HG03064 (cell line): Measurements from ENCODE around the gene LPCAT3.

ENCODE experiments used
- ATAC-seq: cut with Tn5 transposase; IDR thresholded peaks from one replicate; pipeline ENCODE4 v1.9.1; 2021; ENCODE audit warnings: low read depth; ENCODE audit not compliant: unreplicated experiment

The LPCAT3 gene

DNA sequence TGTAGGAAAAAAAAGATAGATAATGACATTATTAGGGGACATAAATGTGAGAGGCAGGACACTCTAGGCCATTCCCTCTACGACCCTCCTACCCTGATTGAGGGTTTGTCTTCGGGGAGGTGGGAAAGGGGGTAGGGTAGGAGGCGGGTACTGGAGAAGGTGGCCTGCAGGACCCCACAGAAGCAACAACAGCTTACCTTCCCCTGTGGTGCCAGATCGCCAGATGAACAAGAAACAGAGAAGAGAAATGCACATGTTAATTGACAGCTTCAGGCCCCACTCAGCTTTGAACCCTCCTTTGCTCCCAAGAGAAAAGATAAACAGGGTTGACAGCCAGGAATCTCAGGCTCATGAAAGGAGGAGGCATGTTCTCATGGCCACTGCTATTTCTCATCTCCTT, 52.6 kb downstream of the LPCAT3 start:
- no peak for ATAC-seq

DNA sequence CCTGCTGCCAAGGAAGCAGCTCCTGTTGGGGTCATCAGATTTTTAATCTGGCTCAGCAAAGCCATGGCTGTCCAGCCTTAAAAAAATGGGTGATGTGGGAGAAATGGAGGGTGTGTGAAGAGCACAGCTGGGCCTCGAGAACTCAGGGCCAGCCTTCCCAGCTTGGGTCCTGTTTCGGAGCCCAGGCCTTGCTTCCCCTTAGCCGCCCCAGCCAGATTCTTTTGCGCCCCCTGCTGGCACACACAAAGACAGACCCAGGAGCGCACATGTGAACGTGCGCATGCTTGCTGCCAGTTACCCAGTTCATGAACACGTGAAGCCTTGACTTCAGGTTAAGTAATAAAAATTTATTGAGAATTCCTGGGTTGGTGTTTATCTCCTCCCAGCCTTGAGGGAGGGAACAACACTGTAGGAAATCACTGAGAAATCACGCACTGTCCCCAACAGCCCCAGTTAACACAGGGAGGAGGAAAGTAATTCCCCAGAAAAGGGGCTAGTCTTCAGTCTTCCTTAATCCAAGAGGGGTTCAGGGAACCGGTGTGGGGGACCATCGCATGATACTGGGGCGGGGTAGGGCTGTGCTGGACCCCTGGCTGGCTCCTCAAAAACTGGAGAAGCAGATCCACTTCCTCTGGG, 53.1 kb downstream of the LPCAT3 start:
- no peak for ATAC-seq

DNA sequence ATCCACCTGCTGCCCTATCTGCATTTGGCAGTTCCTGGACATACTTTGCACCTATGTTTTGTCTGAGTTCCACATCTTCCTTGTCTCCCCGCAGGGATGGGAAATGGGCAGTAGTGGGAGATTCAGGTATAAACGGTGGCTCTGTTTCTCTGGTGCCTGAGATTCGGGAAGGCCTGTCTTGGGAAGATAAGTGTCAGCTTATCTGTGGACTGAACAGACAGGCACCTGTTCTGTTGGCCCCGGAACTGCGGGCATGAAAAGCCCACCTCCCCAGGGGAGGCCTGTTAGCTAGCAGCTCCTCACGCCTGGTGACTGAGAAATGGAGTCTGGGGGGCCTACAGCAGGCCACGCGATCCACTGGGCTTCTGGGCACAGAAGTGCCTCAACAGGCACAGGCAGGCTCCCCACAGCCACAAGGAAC, 53.7 kb downstream of the LPCAT3 start:
- ATAC-seq, result no peak

DNA sequence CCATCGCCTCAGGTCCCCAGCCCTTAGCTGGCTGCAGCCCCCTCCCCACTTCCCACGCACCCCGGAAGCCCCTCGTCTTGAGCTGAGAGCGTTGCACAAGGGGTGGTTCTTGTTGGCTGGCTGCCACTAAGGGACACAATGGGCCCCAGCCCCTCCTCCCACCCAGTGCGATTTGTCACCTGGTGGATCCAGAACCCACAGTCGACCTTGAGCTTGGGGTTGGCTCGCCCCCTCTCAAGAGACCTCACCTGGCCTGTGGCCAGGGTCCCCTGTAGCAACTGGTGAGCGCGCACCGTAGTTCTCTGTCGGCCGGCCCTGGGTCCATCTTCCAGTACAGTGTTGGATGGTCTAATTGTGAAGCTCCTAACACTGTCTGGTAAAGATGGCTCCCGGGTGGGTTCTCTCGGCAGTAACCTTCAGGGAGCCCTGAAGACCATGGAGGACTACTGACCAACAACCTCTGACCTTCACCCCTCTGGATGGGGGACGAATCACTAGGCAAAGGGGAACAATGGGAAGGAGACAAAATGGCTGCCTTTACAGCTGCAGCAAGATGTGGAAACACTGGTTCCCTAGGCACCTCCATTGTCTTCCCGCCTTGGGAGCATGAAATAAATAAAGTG, 54.4 kb downstream of the LPCAT3 start:
- no peak for ATAC-seq

DNA sequence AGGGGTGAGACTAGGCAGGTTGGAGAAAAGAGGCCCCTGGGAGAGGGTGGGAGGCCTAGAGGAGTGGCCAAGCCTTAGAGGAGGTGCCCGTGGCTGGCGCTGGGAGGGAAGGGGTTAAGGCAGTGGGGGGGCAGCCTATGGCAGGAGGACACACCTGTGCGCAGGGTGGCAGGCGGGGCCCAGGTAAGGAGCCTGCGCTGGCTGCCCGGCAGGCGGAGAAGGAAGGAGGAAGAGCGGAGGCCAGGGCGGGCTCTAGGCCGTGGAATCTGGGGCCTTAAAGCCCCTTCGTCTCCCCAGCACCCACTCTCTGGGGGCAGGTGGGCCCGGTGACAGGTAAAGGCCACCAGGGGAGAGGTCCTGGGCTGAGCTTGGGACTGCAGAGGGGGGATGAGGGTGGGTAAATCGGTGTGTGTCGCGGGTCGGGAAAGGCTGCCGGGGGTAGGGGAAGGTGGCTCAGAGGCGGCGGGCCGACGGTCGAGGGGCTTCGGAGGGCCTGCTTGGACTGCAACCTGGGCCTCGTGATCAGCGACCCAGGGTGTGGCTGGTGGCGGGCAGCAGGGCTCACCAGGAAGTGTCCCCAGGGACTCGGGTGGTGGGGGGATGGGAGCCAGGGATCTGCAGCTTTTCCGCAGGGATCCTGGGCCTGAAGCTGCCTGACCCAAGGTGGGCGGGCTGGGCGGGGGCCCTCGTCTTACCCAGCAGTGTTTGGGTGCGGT, 55.1 kb downstream of the LPCAT3 start:
- ATAC-seq, result no peak

DNA sequence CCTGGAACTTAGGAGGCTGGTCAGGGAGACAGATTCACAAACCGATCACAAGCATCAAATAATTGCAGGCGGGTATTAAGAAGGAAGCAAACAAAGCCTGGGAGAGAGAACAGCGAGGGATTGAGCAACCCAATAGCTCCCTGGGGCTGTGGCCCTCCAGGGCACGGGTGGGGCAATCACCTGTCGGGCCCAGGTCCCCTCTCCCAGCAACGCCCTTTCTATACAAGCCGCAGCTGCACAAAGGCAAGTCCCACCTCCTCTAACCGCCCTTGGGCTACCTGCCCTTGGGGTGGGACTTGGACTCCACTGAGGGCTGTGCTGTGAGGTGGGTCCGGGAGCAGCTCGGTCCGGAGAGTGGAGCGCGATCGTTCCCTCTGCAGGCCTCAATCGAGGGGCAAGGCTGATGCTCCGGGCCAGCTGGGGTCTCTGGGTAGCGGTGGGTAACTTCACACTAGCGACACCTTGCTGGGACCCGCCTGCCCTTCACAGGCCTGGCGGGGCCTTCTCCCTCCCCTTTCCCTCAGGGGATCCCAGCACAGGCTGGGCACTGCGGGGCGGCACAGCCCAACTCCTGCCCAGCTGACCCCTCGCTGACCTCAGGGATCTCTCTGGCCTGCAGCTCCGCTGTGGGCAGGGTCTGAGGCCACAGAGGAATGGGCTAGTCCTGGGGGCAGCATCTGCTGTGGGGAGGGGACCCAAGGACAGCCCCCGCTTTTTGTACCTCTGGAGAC, 55.8 kb downstream of the LPCAT3 start:
- no peak for ATAC-seq

DNA sequence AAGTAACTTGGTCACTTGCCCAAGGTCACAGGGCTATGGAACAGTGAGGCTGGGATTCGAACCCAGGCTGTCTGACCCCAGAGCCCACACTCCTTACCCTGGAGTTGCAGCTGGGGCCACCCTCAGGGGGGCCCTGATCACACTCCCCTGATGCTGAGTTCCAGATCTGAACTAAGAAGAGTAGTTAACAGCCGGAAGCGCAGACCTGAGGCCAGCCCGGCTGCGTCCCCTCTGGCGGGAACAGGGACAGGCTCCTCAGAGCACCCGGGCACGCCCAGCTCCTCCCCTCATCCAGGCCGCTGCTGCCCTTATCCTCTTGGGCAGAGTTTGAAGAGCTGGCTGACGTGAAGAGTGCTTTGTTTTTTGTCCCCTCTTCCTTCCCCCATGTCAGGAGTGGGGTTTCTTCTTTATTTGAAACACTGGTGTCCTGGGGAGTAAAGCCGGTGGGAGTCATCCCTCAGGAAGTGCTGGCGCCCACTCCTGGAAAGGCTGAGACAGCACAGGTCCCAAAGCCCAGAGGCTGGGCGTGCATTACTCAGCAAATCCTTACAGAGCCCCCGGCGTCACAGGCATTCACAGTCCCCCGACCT, 56.5 kb downstream of the LPCAT3 start:
- ATAC-seq, result no peak

DNA sequence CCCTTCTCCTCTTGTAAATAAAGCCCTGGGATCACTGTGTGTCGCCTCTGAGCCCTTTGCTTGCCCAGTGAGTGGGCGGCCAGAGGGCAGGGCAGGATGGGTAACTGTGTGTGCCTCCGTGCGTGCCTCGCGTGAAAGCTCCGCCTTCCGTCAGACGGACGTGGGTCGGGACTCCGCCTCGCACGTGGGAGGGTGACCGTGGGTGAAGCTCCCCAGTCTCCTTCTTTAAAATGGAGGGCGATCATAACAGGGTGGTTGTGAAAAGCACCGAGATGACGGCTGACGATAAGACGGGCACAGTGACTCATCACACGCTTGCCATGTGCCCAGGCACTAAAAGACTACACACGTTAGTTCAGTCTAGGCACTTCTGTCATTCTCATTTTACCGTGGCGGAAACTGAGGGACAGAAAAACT, 57.0 kb downstream of the LPCAT3 start:
- ATAC-seq, result no peak

DNA sequence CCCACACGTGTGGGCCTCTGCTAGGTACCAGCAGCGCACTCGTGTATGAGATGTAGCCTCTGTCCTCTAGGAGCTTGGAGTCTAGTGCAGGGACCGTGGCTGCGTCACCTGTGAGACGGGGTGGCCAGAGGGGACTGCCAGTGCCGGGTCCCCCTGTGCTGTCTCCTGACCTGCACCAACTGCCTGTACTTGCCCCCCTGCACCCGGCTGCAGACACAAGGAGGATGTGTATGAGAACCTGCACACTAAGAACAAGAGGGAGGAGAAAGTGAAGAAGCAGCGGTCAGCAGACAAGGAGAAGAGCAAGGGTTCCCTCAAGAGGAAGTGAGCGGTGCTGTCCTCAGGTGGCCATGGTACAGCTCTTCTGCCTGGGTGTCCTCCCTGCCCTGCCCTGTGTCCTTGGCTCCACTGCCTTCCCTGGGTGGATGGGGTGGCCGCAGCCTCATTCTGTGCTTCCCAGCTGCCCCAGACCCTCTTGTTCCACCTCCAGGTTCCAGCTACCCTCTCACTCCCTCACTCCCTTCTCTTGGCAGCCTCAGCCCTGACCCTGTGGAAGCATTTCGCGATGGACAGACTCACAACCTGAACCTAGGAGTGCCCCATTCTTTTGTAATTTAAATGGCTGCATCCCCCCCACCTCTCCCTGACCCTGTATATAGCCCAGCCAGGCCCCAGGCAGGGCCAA, 57.5 kb downstream of the LPCAT3 start:
- ATAC-seq, result no peak

DNA sequence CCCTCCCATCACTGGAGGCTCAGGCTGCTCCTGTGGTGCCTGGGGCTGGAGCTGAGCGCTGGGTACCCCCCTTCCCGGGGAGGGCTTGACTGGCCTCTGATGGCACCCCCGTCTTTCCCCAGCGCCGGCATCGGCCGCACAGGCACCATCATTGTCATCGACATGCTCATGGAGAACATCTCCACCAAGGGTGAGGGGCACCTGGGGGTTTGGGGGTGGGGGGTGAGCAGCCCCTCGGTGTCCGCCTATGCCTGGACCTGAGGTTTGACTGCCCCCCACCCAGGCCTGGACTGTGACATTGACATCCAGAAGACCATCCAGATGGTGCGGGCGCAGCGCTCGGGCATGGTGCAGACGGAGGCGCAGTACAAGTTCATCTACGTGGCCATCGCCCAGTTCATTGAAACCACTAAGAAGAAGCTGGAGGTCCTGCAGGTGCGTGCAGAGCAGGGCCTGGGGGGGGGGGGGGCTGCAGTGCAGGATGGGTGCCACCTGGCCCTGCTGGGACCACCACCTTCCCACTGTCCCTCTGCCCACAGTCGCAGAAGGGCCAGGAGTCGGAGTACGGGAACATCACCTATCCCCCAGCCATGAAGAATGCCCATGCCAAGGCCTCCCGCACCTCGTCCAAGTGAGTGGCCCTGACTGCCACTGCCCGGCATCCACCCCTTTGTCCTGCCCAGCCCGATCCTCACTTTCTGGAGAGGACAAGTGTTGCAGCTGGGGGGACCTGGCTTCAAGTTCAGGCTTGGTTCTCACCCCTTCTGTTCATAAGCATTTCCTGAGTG, 58.3 kb downstream of the LPCAT3 start:
- no peak for ATAC-seq

DNA sequence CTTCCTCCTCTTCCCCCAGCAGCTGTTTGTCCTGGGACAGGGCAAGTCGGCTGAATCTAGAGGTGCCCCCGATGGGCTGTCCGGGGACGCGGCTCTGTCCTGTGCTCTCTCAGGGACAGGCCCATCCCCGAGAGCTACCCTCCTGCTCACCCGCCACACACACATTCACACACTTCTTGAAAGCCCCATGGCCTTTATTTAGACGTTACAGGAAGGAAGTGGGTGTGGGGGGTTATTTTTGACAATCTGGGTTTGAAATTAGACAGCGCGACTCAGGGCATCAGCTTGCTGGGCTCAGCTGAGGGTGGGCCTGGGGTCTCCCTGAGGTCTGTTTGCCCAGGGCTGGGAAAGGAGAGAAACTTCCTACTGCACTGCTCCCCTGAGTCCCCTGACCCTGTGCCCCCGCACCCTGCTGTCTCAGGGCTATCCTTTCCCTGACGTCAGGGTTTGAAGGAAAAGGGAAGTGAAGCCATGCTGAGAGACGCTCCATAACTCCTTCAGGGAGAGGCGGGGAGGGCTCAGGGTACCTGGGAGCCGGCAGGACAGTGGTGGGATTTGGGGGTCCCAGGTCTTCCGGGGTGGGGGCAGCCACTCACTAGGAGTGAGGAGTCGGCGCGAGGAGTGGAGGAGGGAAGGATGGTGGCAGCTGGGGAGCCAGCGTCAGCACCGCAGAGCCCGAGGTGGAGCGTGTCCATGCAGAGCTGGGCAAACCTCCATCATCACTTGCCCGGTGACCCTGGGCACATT, 59.0 kb downstream of the LPCAT3 start:
- ATAC-seq, result peak; percentile 40

DNA sequence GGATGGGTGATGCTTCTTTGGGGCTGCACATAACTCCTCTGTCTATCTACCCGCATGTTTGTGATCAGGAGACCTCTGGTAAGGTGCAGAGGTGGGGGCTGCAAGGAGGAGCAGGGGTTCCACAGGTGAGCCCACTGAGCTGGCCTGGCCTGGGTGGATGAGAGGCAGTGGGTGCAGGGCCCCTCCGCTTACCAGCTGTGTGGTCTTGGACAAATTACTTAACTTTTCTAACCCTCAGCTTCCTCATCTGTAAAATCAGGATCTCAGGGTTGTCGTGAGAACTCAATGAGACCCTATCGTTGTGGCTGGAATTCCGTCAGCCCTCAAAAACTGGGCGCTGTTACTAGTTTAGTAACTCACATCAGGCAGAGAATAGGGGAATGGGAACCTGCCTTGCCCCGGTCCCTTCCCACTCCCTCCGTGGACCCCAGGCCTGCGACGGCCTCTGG, 59.6 kb downstream of the LPCAT3 start:
- peak; percentile 1 for ATAC-seq

DNA sequence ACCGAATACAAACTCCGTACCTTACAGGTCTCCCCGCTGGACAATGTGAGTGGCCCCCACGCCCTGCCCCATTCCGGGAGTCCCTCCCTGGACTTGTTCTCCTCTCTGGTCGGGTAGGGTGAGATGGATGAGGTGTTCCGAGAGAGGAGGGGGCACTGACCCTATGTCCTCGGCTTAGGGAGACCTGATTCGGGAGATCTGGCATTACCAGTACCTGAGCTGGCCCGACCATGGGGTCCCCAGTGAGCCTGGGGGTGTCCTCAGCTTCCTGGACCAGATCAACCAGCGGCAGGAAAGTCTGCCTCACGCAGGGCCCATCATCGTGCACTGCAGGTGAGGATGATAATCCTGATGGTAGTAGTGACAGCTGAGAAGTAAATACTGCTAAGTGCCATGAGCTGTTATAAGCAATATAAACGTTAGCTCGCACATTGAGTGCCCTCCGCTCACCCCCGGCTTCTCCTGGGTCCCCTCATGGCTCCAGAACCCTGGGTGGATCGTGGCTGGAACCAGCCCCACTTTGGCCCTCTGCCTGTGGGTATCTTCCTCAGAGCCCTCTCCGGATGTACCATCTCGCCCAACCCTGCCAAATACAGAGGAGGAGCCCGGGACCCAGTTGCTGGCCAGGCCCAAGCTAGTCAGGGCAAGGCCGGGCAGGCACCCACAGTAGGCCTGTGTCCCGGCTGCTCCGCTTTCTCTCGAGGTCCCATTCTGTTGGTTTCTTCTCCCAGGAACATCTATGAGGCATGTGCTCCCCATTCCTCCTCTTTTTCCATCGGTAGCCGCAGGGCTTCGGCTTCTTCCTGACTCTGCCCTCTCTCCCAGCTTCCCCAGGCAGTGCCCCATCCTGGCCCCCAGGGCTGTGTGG, 60.3 kb downstream of the LPCAT3 start:
- no peak for ATAC-seq

DNA sequence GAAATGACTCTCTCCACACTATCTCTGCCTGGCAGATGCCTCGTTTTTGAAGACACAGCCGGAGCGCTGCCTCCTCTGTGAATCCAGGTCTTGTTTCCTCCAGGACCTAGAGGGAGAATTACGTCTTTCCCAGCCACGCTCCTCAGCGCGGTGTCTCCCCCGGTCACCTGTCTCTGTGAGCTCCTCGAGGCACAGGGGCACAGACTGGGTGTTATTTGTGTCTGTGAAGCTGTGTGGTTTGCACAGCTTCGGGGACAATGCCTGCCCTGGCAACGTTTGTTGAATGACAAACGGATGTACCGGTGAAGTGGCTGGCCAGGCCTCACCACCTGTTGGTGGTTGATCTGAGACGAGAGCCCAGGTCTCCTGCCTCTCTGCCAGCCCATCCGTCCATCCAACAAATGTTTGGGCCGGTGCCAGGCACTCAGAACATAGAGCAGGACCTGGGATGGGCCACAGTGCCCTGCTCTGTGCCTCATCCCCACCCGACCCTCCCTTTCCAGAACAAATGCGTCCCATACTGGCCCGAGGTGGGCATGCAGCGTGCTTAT, 61.0 kb downstream of the LPCAT3 start:
- no peak for ATAC-seq

DNA sequence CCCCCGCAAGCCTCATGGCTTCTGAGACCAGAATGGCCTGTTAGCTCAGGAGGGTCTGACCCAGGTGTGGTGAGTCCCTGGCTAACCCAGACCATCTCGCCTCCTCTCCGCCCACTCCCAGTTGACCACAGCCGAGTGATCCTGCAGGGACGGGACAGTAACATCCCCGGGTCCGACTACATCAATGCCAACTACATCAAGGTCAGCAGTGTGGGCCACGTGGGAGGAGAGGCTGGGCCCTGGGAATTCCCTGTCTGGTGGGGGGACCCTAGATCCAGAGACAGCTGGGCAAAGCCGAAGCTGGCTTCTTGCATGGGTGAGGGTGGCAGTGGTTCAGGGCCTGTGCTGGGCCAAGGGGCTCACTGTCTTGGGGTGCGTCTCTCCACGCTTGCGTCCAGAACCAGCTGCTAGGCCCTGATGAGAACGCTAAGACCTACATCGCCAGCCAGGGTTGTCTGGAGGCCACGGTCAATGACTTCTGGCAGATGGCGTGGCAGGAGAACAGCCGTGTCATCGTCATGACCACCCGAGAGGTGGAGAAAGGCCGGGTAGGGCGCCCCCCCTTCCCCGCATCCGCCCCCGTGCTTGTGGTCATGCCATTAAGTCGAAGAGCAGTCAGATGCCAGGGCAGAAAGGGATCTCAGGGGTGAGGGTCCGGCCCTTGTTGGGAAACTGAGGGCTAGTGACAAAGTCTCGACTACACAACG, 62.1 kb downstream of the LPCAT3 start:
- ATAC-seq, result no peak

DNA sequence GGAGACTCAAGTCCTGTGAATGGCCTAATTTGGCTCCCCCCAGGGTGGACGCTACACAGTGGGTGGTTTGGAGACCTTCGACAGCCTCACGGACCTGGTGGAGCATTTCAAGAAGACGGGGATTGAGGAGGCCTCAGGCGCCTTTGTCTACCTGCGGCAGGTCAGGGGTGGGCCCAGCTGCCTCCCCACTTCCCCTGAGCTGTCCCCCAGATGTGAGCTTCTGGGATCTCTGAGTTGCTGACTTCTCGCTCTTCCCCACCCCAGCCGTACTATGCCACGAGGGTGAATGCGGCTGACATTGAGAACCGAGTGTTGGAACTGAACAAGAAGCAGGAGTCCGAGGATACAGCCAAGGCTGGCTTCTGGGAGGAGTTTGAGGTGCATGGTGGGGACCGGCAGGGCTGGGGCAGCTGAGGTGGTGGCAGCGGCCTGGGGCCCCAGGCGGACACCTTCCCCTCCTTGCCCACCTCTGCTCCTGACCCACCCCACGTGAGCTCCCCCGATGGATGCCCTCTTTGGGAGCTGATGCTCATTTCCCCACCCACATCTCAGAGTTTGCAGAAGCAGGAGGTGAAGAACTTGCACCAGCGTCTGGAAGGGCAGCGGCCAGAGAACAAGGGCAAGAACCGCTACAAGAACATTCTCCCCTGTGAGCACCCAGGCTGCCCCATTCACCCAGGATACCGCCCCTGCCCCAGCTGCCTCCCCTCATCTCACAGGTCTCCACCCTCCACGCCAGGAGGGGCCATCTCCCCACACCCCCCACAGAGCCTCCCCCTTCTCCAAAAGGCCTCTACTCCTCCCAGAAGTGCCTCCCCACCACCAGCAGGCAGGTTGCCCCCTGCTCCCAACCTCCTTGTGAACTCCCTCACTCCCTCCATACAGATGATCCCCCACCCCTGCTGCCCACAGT, 62.9 kb downstream of the LPCAT3 start:
- no peak for ATAC-seq
